Measurements from ENCODE around the gene ATP4A.

The ATP4A gene

GRCh38 chr19:35549174-35549788 is 14.2 kb downstream of the ATP4A start:
- peak; percentile 47 for DNase-seq

DNA sequence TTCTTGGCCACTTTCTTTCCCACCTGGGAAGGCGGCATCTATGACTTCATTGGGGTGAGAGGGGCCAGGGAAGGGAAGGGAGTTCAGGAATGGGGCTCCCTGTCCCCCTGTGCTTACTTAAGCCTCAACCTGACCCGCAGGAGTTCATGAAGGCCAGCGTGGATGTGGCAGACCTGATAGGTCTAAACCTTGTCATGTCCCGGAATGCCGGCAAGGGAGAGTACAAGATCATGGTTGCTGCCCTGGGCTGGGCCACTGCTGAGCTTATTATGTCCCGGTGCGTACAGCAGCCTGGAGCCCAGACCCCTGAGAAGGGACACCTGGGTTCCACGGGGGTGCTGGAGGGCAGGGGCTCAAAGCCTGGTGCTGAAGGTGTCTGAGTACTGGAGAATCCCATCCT is 16.9 kb downstream of the ATP4A start:
- DNase-seq: no peak

GRCh38 chr19:35545855-35546381 is 17.5 kb downstream of the ATP4A start:
- peak; percentile 28 for DNase-seq

DNA sequence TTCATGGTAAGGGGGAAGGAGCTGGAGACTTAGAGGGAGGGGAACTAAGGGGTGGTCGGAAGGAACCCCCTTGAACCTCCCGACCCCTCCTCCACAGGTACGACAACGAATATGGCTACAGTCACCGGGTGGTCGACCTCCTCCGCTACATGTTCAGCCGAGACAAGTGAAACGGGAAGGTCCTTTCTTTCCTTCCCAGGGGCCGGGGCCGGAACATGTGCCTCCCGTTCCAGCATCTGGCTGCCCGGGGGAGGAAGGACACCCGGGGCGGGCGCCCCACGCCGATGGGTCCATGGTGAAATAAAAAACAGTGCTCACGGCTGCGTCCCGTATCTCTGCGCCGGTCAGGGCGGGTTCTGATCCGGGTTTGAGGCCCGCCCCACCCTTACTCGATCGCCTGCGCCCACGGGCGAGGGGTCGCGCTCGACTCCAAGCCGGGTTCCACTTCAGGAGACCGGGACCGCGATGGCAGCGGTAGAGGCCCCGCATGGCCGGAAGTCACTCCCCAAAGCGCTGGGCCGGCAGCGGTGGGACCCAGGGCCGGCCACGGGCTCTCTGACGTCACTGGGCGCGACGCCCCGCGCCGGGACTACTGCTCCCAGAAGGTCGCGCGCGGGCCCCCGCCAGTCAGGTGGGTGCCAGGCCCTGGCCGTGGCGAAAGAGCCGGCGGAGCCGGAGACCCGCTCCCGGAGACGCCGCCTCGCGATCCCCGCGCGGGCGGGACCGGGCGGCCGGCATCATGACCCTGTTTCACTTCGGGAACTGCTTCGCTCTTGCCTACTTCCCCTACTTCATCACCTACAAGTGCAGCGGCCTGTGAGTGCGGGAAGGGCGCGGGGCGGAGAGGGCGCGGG is 18.2 kb downstream of the ATP4A start, which contains the start of gene TMEM147:
Gene TMEM147, plus strand, starts transcription at position 626 of the 854 bp plus-strand sequence. Its CDS starts 114 bp downstream, at position 740.
- DNase-seq: peak; percentile 61

DNA sequence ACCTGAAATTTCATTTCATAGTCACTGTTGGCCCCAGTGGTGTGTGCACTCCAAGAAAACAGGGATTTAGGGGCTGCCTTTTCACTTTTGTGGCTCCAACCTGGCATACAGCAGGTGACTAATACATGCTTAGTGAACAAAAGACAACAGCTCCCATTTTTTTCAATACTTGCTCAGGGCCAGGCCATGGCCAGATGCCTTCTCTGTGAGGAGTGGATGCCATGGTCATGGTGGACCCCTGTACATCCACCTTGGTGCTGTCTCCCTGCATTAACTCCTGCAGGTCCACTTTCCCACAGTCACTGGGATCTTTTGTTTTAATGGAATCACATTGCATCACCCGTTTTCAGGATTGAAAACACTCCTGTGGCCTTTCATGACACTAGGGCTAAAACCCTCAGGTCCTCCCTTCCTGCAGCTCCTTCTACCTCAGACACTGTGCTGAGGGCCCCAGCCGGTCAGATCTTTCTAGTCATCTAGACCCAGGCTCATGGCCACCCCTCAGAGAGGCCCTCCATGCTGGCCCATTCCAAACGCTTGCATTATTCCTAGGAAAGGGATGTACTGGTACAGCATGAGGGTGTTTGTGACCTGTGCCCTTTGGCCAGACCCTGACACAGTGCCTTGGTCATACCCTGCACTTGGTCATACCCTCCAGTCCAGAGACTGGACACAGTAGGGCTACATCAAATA is 19.2 kb downstream of the ATP4A start:
- no peak for DNase-seq

- DNase-seq: no peak
Measured at GRCh38 chr19:35543280-35544109, 20.0 kb downstream of the ATP4A start.

- DNase-seq: no peak
Measured at GRCh38 chr19:35542209-35542608, 21.2 kb downstream of the ATP4A start.

- DNase-seq: no peak
Measured at GRCh38 chr19:35540356-35540927, 23.0 kb downstream of the ATP4A start.

DNA sequence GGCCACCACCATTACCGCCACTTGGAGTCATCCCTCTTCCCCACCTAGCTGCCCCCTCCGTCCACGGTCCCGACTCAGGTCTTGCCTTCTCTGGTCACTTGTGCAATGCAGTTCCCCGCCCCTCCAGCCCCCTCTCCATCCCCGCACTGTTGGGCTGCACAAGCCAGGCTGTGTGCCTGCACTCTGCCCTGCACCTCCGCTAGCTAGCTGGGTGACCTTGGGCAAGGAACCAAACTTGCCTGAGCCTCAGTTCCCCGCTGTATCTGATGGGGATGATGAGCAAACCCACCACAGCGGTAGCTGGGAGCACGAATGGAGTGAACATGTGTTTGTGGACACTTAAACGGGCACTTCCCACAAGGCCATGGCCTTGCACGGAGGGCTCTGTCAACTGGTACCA is 23.6 kb downstream of the ATP4A start:
- no peak for DNase-seq

GRCh38 chr19:35539314-35539713 is 24.1 kb downstream of the ATP4A start:
- DNase-seq: no peak

DNA sequence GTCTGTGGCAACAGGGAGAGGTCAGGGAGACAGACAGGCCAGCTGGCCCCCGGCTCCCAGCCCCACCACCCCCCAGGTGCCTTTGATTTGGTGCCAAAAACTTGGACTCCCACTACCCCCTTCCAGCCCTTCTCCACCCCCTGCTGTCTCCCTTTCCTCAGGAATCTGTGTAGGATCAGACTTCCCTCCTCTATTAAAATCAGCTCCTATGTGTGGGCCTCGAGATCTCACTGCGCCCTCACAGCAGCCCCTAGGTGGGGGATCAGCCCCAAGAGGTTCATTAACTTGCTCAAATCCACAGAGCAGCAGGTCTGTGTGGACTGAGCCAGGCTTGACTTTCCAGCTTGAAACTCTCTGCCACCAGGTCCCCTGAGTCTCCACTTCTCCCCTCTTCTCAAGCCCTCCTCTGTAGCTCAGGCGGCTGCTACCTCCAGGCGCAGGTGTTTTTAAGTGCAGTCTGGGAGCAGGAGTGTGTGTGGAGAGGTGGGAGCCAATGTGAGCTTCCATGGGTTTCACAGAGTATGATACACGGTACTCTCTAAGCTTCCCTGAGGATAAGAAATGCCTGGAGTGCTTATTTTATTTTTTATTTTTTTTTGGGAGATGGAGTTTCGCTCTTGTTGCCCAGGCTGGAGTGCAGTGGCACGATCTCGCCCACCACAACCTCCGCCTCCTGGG is 28.5 kb downstream of the ATP4A start:
- DNase-seq: no peak

DNA sequence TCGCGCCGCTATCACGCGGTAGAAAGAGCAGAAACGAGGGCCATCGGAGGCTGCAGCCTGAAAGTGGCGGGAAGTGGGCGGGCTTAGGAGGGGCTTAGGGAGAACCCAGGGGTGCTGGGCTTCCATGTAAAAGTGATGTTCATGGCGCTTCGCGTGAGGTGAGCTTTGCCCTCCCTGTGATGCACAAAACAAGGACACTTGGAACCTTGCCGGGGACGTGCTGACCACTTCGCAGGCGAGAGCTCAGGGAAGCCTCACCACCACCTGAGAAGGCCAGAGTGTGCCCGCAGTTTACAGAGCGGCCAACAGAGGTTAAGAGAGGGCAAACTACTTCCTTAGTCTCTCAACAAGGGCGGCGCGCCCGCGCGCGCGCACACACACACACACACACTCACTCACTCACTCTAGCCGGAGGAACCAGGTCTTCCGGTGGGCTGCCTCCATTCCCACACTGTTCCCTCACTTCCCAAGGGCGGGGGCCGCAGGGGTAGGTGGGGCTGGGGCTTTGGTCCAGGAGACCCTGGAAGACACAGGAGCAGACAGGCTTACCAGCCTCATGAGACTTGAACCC is 29.6 kb downstream of the ATP4A start:
- no peak for DNase-seq

DNA sequence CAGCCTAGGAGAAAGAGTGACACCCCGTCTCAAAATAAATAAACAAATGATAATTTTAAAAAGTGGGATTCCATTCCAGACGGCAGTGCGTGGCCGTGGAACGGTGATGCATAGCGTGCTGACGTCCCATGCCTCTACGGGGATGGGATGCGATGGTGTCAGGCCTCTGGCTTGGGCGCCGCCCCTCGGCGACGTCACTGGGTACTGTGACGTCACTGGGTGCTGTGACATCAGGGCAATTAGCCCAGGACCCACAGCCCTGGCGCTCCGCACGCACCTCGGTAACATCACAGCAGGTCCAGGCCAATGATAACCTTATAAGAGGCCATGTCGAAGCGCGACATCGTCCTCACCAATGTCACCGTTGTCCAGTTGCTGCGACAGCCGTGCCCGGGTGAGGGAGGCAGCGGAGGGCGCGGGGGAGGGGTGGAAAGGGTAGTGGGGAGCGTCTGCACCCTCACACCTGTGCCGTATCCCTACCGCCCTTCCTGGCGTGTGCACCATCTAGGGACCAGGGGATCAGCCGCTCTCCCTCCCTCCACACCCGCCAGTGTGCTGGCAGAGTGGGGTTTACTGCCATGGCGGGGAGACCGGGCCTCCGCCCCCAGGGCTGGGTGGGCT is 30.1 kb downstream of the ATP4A start, which contains the start of gene GAPDHS:
Gene GAPDHS, plus strand, starts transcription at position 256 of the 621 bp plus-strand sequence. Its CDS starts 72 bp downstream, at position 328.
- no peak for DNase-seq

- no peak for DNase-seq
Measured at GRCh38 chr19:35531291-35531690, 32.2 kb downstream of the ATP4A start.

- DNase-seq: no peak
Measured at GRCh38 chr19:35529241-35530218, 33.9 kb downstream of the ATP4A start.

GRCh38 chr19:35528218-35529038 is 35.0 kb downstream of the ATP4A start, which contains the start of gene SBSN:
SBSN (minus strand) TSS chr19:35528311; CDS start chr19:35528281, 30 bp downstream.
- no peak for DNase-seq

DNA sequence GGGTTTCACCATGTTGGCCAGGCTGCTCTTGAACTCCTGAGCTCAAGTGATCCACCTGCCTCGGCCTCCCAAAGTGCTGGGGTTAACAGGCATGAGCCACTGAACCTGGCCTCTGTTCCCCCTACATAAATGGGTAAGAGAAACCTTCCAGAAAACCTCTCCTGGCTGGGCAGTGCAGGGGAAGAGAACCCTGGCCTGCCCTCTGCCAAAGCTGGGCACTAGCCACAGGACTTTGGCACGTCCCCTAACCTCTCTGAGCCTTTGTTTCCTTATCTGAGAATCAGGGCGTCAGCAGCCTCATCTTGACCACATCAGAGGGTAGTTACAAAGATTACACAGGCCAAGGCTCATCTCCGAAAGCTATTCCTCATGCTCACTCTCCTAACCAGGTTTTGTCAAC is 37.6 kb downstream of the ATP4A start:
- DNase-seq: no peak

Data from T-helper 9 cell (primary cell).